HG02642 (cell line): ENCODE measurements around the gene THSD4.

Source experiments
- ATAC-seq: cut with Tn5 transposase; IDR thresholded peaks from one replicate; pipeline ENCODE4 v1.9.1; 2021; ENCODE audit warnings: mild to moderate bottlenecking; ENCODE audit not compliant: unreplicated experiment, poor library complexity

The THSD4 gene

DNA sequence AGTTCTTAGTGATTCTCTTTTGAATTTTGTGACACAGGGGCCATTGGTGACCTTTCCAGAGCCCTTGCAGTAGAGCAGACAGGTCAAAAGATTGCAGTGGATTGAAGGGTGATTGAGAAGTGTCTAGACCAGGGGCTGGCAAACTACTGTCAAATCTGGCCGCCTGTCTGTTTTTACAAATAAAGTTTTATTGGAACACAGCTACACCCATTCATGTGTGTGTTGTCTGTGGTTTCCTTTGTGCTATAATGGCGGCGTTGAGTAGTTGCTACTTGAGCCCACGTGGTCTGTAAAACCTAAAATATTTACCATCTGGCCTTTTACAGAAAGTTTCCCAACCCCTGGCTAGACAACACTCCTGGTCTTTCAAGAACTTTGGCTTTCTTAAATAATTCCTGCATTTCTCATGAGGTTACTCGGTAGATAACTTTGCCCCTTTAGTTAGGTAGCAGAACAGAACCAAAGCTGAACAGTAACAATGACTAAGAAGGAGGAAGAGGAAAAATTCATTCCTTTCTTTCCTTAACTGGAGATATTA lies 430.0 kb downstream of the THSD4 start:
- ATAC-seq: no peak

DNA sequence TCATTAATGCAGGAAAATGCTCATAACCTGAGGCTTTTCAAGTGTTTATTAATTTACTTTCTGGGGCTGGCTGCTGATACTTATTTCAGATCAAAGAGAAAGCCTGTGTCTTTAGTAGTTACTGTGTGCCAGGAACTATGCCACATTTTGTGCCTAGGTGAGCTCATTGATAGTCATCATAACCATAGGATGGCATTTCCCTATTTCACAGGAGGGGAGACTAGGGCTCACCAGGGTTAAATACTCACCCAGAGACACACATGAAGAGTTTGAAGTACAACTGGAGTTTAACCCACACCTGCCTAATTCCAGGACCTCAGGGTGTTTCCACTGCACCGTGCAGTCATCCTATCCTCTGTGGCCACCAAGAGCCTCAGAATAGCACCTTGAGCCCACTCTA lies 430.7 kb downstream of the THSD4 start:
- no peak for ATAC-seq

DNA sequence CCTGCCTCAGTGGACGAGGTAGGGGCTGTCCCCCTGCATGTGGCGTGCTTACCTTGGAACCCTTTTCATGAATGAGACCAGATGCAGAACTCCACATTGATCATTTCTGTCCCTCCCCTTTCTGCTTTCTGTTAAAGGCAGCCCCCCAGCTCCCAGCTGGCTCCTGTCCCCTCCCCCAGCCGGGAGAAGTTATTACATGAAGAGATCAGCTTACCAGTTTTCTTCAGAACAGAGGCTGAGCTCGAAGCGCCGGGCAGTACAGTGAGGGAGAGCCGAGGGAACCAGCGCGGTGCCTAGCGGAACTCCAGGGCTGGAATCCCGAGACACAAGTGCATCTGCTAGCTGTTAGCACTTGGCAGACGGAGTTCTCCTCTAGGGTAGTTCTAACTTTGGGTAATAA lies 431.7 kb downstream of the THSD4 start:
- ATAC-seq: no peak

DNA sequence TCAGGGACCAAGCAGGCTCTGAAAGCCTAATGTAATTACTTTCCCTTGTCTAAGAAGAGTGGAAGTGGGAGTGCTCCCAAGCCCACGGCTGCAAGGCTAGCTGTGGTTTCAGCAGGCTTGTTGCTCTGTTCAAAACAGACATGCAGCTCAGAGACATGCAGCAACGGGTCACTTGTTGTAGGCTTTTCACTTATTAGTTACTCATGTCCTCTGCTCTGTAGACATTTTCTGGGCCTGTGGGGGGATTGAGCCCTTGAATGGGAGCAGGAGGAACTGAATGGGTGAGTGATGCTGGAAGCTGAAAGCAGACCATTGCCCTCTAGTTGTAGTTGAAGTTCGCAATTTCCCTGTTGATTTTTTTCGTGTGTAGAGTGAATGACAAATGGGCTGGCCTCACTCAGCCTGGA lies 433.1 kb downstream of the THSD4 start:
- no peak for ATAC-seq

DNA sequence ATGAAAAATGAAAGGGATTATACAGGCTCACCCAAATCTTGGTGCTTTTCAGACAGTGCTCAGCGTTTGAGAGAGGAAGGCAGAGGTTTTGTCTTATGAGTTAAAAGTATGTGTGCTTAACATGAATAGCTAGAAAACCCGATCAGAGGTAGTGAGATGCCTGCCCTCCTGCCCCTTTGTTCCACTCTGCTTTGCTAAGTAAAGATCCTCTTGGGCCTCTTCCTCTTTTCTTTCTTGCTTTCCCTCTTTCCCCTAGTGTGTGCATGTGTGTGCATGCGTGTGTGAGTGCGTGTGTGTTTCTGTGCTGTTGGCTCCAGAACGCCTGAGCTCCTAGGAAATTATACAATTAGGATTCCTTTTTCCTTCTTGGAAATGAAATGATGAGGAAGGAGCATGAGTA lies 433.8 kb downstream of the THSD4 start:
- ATAC-seq: no peak

DNA sequence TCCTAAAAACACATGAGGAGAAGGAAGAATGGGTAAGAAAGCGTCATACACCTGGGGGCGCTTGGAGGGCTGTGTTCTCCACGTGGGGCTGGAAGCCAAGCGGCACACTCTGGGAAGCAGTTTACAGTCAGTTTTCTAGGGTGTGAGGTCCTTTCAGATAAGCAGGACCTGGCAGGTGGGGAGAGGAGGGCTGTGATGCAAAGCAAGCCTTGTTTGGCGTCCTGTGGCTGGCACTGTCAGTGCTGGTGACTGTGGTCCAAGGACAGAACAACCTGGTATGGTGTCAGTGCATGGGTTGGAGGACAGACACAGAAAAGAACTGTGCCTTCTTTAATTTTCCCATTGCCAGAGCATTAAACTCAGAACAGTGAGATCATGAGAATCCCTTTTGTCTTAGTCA lies 434.4 kb downstream of the THSD4 start:
- ATAC-seq: no peak

- ATAC-seq: no peak
Measured at GRCh38 chr15:71551566-71551965, 436.3 kb downstream of the THSD4 start.

GRCh38 chr15:71559098-71559497 lies 443.8 kb downstream of the THSD4 start:
- ATAC-seq: no peak

GRCh38 chr15:71559616-71560015 lies 444.3 kb downstream of the THSD4 start:
- ATAC-seq: no peak

DNA sequence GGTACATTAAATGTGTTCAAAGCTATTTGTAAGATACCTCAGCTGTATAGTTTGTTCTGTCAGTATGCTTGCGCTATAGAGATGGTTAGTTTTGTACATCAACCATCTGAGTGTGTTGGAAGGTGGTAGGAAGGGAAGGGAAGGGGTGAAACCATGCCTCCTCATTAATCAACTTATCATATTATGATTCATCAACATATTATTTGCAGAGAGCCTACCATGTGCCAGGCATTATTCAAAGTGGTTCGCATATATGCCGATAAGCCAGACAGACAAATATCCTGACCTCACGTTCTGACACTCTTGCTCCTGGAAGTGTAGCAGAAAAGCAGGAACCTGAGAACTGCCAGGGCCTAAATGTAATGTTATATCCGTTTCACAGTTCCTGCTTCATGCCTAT lies 447.0 kb downstream of the THSD4 start:
- ATAC-seq: no peak

- no peak for ATAC-seq
Measured at GRCh38 chr15:71564217-71564616, 448.9 kb downstream of the THSD4 start.

- ATAC-seq: no peak
Measured at GRCh38 chr15:71565006-71565405, 449.7 kb downstream of the THSD4 start.

DNA sequence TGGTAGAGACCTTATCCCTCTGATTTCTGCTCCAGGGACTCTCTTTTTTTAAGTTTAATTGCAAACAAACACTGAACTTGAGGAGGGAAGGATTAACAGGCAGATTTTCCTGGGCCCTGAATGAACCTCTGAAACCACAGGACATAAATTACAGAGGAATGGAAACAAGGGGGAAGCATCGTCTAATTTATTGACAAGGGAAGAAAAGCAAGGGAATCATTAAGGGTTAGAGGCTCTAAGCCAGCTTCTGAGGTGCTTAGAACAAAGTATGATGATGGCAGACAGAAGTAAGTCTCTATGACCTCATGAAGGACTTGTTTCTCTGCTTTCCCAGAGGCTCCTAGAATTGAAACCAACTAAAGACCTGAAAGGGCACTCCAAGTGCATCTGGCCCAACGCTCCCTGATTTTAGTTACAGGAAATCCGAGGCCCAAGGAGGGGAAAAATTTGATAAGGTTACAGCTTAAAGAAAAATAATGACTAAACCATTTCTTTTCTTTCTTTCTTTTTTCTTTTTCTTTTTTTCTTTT lies 450.4 kb downstream of the THSD4 start:
- ATAC-seq: no peak

GRCh38 chr15:71566226-71566625 lies 451.0 kb downstream of the THSD4 start:
- ATAC-seq: no peak

DNA sequence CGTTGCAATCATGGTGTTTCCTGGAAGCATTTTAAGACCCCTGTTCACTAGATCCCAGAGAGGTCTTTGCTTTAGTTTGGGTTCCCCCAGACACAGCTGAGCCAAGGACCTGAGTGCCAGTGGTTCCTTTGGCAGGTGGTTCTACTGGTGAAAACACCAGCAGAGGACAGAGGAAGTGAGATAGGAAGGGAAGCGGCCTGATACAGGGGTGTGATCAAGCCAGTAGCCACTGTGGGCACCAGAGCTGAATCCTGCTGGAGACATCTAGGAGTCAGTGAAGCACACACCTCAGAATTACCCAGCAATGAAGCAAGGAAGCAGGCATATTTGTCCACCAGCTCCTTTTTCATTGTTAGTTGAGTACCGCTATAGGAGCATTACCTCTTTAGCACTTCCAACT lies 451.9 kb downstream of the THSD4 start:
- ATAC-seq: no peak

DNA sequence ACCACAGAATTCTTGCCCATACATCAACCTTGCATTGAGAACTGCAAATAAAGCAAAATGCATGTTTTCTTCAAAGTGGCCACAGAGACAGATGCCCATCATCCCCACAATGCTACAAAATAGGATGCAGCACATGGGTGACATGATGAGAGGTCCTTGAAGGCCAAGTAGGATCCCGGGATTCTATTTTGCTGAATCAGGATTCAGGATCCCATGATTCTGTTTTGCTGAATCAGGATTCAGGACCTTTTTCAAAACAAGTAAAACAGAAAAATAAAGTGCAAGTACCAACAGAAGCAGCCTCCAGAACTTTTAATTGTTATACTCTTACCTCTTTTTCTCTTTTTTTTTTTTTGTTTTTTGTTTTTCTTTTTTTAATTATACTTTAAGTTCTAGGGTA lies 453.0 kb downstream of the THSD4 start:
- no peak for ATAC-seq

GRCh38 chr15:71570736-71571135 lies 455.5 kb downstream of the THSD4 start:
- ATAC-seq: no peak

DNA sequence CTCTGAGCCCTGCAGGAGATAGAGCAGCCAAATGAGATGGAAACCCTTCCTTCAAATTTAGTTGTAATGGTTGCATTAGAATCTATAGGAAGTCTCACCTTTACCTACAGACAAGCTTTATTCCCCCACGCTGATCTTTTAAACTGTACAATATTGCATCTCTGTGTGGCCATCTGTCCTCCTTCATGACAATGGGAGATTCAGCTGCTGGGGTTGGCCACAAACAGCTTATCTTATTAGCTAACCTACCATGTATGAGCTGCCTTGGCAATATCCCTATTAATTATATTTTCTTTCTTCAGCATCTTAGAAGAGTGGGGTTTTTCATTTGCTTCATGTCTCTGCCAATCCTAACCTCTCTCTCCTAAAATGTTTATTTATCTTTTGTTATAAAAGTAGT lies 456.4 kb downstream of the THSD4 start:
- no peak for ATAC-seq

DNA sequence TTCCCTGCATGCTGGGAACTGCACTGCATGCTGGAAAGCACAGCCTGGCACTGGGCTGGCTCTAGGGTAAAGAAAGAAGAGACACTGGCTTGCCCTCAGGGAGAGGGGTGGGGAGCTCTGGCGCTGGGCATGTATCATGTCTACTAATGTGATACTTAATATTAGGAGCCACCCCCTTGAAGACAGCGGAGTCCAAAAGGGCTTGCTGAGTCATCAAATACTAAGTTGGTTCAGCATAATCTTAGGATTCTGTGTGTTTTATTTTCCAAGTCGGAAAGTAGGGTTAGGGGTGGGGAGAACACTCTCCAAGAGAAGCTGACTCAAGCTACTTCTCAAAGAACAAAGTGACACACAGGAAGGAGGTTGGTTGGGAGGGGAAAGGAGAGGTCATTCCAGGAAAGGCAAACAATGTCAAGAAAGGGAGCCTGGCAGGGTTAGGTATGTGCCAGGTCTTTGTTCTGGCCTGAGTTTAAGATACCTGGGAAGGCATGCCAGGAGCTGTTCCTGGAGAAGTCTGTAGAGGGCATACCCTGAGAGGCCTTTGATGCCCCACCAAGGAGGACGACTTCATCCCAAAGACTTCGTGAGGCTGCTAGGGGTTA lies 457.3 kb downstream of the THSD4 start:
- no peak for ATAC-seq

- ATAC-seq: no peak
Measured at GRCh38 chr15:71573599-71573998, 458.3 kb downstream of the THSD4 start.

GRCh38 chr15:71575474-71576045 lies 460.3 kb downstream of the THSD4 start:
- no peak for ATAC-seq

DNA sequence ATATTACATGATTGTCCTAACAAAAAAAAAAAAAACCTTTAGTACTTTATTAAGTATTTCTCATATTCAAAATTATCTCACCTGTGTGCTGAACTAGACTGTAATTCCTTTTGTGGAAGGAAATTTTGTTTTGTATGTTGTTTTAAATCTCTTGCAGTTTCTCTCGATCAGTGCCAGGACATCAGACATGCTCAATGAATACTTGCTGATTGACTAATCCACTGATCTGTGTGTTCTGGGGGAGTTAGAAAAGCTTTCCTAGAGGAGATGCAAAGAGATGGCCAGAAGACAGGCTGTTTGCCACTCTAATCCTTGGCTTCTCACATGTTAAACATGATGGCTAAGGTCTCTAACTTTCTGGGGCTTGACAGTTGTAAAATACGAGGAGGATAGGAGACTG lies 461.8 kb downstream of the THSD4 start:
- no peak for ATAC-seq
